HEK293T (cell line): ENCODE data around the gene TLE7.

Experiments
- CTCF ChIA-PET: fragments of 350-600 bp; formaldehyde crosslinking; extraction: SDS; loops from one replicate; lab custom pipeline; 2021; ENCODE audit warnings: antibody characterized with exemption, inconsistent platforms; lab: Yijun Ruan, JAX
- POLR2A ChIA-PET: fragments of 350-600 bp; formaldehyde crosslinking; extraction: SDS; loops from one replicate; lab custom pipeline; 2020; ENCODE audit warnings: antibody characterized with exemption, inconsistent platforms; lab: Yijun Ruan, JAX
- DNase-seq: peaks from one replicate; pipeline ENCODE4 v3.0.0; 2012; ENCODE audit warnings: mixed read lengths; ENCODE audit errors: extremely low spot score
- ARNT ChIP-seq: fragments of 450-650 bp; IDR thresholded peaks from 2 replicates; pipeline ENCODE4 v1.6.1; 2017; ENCODE audit warnings: mild to moderate bottlenecking
- BHLHE40 ChIP-seq: fragments of 450-650 bp; IDR thresholded peaks from 2 replicates; pipeline ENCODE4 v1.6.1; 2016; ENCODE audit warnings: mild to moderate bottlenecking, moderate library complexity, borderline replicate concordance
- CTBP1 ChIP-seq: fragments of 450-650 bp; IDR thresholded peaks from 2 replicates; pipeline ENCODE4 v1.6.1; 2016; ENCODE audit warnings: borderline replicate concordance
- ELF4 ChIP-seq: fragments of 450-650 bp; IDR thresholded peaks from 2 replicates; pipeline ENCODE4 v1.6.1; 2017; ENCODE audit warnings: antibody characterized with exemption
- FOXA1 ChIP-seq: fragments of 450-650 bp; IDR thresholded peaks from 2 replicates; pipeline ENCODE4 v1.6.1; 2016; ENCODE audit warnings: mild to moderate bottlenecking
- FOXK2 ChIP-seq: fragments of 450-650 bp; IDR thresholded peaks from 2 replicates; pipeline ENCODE4 v1.6.1; 2016; ENCODE audit warnings: mild to moderate bottlenecking
- FOXM1 ChIP-seq: fragments of 450-650 bp; IDR thresholded peaks from 2 replicates; pipeline ENCODE4 v1.6.1; 2017; ENCODE audit warnings: mild to moderate bottlenecking, borderline replicate concordance
- HDGF ChIP-seq: fragments of 450-650 bp; IDR thresholded peaks from 2 replicates; pipeline ENCODE4 v1.6.1; 2017; ENCODE audit warnings: antibody characterized with exemption, borderline replicate concordance
- L3MBTL2 ChIP-seq: fragments of 450-650 bp; conservative IDR thresholded peaks from 2 replicates; pipeline ENCODE4 v1.6.1; 2016; ENCODE audit warnings: mild to moderate bottlenecking
- LEF1 ChIP-seq: fragments of 450-650 bp; IDR thresholded peaks from 2 replicates; pipeline ENCODE4 v1.6.1; 2017; ENCODE audit warnings: mild to moderate bottlenecking, borderline replicate concordance
- NFRKB ChIP-seq: fragments of 450-650 bp; IDR thresholded peaks from 2 replicates; pipeline ENCODE4 v1.6.1; 2016; ENCODE audit warnings: mild to moderate bottlenecking, moderate library complexity
- PKNOX1 ChIP-seq: fragments of 450-650 bp; IDR thresholded peaks from 2 replicates; pipeline ENCODE4 v1.6.1; 2016
- SP1 ChIP-seq: fragments of 450-650 bp; IDR thresholded peaks from 2 replicates; pipeline ENCODE4 v1.6.1; 2017
- SUZ12 ChIP-seq: fragments of 450-650 bp; IDR thresholded peaks from 2 replicates; pipeline ENCODE4 v1.6.1; 2016; ENCODE audit warnings: mild to moderate bottlenecking
- TARDBP ChIP-seq: fragments of 450-650 bp; IDR thresholded peaks from 2 replicates; pipeline ENCODE4 v1.6.1; 2016
- ZNF384 ChIP-seq: fragments of 450-650 bp; IDR thresholded peaks from 2 replicates; pipeline ENCODE4 v1.6.1; 2016

TLE7 gene

GRCh38 chr16:71387045-71387871 is 54.6 kb downstream of the TLE7 start:
- no peak for DNase-seq
- TF ChIP-seq FOXA1 (no peak), CTBP1 (no peak), HDGF (no peak), L3MBTL2 (no peak), FOXK2 (no peak)
- ChIA-PET POLR2A (no interaction called here), CTCF (no interaction called here)

- POLR2A ChIA-PET, result no interaction called here
- CTCF ChIA-PET, result no interaction called here
- TF ChIP-seq L3MBTL2 (no peak), BHLHE40 (no peak), FOXK2 (no peak), CTBP1 (no peak), PKNOX1 (no peak), FOXM1 (no peak), ZNF384 (no peak), LEF1 (no peak), SP1 (no peak), ARNT (no peak), SUZ12 (no peak), NFRKB (no peak), FOXA1 (no peak), HDGF (no peak), ELF4 (no peak), TARDBP (no peak)
- DNase-seq, result no peak
Observed at GRCh38 chr16:71384073-71384724, 57.7 kb downstream of the TLE7 start.

- DNase-seq, result no peak
- ChIA-PET CTCF (no interaction called here), POLR2A (no interaction called here)
- TF ChIP-seq LEF1 (no peak), CTBP1 (no peak), FOXA1 (no peak), SP1 (no peak), NFRKB (no peak), ARNT (no peak), L3MBTL2 (no peak), ELF4 (no peak), FOXM1 (no peak), FOXK2 (no peak), BHLHE40 (no peak), TARDBP (no peak), HDGF (no peak), ZNF384 (no peak), SUZ12 (no peak)
Observed at GRCh38 chr16:71383054-71383773, 58.6 kb downstream of the TLE7 start.

- POLR2A ChIA-PET, result no interaction called here
- CTCF ChIA-PET, result interaction anchor here (1.3 to 1.7 kb wide), 2 partner anchors 13 to 32 kb away, joined by 3 to 6 read pairs; no protein-coding TSS in a partner anchor
- no peak for DNase-seq
- no peak for TF ChIP-seq CTBP1
- TF ChIP-seq FOXA1, result no peak
- TF ChIP-seq NFRKB, result no peak
- no peak for TF ChIP-seq FOXM1
- no peak for TF ChIP-seq ZNF384
- TF ChIP-seq PKNOX1, result no peak
- no peak for TF ChIP-seq ELF4
- TF ChIP-seq HDGF, result no peak
- no peak for TF ChIP-seq BHLHE40
- TF ChIP-seq SP1, result no peak
- TF ChIP-seq FOXK2, result no peak
- no peak for TF ChIP-seq LEF1
- no peak for TF ChIP-seq TARDBP
- no peak for TF ChIP-seq SUZ12
- no peak for TF ChIP-seq ARNT
- TF ChIP-seq L3MBTL2, result no peak
Observed at GRCh38 chr16:71380831-71381230, 61.0 kb downstream of the TLE7 start.
